ENCODE measurements around the gene BOLA1.

DNA sequence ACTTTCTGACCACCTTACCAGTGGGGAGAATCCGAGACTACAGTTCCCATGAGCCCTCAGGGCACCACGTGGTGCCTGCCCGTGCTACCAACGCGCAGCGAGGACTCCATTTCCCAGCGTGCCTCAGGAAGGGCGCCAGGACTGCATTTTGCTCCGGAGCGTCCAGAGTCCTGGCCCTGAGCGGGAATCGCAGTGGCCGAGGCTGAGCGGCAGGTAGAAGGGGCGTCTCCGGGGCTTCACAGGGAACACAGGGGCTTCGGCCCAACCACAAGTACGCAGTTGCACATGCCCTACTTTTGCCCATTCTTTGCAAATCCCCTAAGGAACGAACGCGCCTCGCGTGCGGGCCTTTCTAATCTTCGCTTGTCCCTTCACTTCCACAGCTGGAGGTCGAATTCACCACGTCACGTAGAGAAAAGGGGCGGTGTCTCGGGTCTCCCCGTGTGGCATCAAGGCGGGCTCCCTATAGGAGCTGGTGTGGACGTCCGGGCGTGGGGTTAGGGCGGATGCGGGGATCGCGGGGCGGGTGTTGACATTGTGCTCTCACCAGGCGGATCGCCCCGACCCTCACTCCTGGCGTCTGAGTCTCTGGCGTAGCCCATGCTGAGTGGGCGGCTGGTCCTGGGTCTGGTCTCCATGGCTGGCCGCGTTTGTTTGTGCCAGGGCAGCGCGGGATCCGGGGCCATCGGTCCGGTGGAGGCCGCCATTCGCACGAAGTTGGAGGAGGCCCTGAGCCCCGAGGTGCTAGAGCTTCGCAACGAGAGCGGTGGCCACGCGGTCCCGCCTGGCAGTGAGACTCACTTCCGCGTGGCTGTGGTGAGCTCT lies at the start of gene BOLA1:
- no peak for TF ChIP-seq CTCF (IDR thresholded peaks at IDR 0.05)
- peak in 1 of 2 donors; percentile 87 for TF ChIP-seq POLR2A (IDR thresholded peaks at IDR 0.05)
